GM04503 (cell line): ENCODE data around the gene OXCT1.
A peak's percentile ranks its signal among the peaks of the same experiment; 100 is the strongest.

Source experiments
- DNase-seq: peaks from one replicate; pipeline ENCODE4 v3.0.0-alpha.2; 2012; ENCODE audit warnings: low read depth

OXCT1 gene

DNA sequence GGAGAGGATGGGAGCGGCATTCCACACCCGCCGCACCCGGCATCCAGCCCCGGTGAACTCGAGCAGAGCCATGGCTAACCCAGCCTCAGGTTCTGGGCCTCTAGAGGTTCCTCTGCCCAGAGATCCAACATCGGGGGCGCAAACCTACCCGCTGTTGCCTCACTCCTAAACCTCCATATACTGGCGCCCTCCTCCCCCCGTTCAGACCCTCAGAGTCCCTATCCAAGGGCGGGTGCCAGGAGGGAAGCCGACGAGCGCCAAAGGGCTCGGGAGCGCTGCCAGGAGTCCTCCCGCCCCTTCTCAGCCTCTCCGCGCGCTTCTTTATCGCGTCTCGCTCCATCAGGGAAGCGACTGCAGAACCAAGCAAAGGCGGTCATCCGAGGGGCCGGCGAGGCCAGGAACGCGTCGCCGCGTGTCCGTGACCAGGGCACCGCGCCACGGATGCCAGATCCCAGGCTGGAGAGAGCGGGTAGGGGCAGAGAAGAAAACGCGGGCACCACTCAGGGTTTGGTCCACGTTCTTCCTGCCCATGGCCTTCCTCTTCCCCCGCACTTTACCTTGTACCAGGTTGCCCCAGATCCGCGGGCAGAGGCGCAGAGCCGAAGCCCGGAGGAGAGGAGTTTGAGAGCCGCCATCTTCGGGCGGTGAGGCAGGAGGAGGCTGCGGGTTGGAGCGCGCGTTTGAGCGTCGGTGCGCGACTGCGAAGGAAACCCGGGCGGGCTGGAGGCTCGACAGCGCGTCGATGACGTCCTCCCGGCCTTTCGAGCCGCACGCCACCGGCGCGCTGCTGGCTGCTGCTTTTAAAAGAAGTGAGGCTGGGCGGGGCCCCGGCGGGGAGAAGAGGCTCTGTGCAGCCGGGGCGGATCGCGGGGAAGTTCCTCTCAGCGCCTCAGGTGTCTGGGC lies at the start of gene OXCT1:
Gene OXCT1, minus strand, starts transcription at position 702 of the 903 bp plus-strand sequence. Its CDS starts 67 bp downstream, at position 635.
- DNase-seq, result peak; percentile 27

DNA sequence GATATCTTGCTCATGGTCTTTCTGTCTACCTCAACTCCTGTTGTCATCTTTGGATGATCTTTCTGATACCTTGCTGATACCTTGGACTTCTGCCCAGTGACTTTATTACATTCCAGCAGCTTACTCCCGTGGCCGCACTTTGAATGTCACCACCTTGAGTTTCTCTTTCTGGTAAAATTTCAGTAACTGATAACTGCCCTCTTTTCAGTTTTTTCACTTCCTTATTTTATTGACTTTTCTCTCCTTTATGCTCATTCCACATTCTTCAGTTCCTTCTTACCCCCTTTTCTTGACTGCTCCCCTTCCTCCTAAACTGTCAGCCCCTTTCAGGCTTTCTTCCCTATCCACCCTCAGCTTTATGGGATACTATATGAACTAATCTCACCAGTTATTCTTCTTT lies 47.9 kb upstream of the OXCT1 start:
- no peak for DNase-seq

DNA sequence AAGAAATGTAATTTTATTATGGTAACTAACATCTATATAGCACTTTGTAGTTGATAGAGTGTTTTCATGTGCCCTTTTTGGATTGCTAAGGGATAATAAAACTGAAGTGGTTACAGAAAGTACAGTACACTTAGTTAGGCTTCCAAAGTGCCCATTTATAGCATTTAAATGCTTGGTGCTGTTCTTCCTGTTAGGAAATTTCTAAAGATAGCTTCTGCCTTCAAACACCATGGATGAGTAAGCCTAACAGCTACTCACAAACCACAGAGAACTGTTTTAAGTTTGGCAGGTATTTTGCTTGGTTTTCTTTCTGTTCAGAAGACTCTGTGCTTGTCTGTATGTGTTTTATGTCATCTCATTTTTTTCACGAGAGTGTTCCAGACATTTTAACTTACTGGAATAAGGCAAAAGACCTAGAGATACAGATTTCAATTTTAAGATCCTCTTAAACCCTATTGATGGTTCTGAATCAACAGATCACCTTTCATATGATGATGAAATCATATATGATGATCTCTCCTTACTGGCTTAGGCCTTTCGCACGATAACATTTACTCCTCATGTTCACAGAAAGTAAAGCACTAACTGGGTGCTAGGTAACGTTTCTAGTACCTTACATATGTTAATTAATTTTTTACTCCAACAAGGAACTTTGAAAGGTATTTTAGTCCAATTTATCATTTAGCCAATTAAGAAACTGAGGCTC lies 38.3 kb upstream of the OXCT1 start:
- peak; percentile 38 for DNase-seq

DNA sequence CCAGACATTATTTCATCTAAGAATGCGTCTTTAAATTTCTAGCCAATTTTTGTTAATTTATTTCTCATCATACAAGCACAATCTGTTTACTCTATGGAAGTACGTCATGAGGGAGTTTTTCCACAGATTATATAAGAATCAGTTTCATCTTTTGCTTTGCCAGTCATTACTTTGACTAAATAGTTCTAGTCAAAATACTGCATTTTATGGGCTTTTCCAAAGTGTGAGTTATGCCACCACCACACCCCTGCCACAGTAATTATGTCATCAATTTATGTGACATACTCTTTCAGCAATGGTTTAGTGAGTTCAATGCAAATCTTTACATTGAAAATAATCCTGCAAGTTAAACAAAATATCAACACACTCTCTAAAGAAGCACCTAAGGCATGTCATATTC lies 35.9 kb upstream of the OXCT1 start:
- DNase-seq, result no peak

DNA sequence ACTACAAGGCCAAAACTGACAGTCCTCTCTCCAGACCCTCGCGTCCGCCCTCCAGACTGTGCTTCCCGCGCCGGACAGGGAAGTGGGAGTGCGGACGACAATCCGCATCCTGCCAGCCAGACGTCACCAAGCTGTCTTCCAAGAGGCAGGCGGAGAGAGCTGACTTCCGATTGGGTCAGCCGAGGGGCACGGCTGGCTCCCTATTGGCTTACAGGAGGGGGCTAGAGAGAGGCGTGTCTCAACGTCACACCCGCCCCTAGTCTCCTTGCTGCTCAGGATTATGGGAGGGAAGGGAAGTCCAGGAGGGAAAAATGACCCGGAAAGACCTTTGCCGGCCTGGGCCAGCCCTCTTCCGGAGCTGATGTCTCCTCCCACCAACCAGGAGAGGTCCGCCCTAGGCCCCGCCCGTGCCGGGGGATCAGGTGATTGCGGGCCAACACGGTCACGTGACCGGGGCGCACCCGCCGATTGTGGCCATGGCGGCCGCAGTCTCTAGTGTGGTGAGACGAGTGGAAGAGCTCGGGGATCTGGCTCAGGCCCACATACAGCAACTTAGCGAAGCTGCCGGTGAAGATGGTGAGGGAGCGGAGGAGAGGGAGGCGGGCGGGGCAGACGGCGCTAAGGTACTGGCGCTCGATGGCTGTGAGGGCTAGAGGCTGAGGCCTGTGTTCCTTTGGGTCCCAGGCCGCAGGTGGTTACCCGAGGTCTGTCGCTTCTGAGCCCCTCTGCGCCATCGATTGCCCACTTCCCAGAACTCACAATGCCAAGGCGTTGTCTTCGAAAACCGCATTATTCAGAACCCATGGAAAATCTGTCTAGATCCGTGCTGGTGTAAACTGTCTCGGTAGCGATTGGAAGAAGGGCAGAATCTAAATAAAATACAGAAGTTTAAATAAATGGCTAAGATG lies 33.9 kb upstream of the OXCT1 start, which contains the start of gene RIMOC1:
Gene RIMOC1, plus strand, starts transcription at position 453 of the 908 bp plus-strand sequence. Its CDS starts 24 bp downstream, at position 477.
- DNase-seq, result peak; percentile 98

DNA sequence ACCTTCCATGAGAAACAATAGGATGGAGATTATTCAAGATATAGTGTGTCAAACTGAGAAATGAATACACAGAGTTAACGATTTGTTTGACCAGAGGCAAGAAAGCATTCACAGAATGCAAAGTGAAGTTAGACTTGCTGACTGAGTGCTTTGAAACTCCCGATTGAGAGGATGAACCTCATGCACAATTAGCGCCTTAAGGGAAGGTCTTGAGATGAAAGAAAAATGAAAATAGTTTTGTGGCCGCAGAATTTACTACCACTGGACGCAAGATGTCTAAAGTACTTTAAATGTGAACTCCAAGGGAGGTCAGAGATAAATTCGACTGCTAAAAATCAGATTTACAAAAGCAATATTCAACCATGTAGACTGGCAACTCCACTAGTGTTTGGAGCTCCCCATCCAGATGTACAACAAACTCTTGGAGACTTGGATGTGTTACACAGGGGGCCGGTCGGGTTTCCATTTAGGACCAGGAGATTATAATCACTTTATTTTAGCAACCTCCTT lies 33.2 kb upstream of the OXCT1 start:
- DNase-seq, result no peak

DNA sequence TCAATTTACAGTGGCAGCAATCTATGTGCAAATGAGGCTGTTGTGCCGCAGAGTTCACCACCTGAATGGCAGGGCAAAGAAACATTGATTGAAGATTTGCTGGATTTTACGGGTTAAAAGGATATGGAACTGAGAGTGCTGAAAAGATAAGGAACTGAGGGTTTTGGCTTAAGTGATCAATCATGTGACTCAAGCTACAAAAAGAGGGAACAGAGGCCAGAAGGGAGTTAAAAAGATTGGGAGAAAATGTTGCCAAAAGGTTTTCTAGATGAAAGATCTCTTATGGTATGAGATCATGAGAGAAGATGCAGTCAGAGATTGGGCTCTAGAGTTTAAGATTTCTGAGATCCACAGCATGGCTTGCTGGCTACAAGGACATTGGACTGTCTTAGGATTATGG lies 26.0 kb upstream of the OXCT1 start:
- no peak for DNase-seq

DNA sequence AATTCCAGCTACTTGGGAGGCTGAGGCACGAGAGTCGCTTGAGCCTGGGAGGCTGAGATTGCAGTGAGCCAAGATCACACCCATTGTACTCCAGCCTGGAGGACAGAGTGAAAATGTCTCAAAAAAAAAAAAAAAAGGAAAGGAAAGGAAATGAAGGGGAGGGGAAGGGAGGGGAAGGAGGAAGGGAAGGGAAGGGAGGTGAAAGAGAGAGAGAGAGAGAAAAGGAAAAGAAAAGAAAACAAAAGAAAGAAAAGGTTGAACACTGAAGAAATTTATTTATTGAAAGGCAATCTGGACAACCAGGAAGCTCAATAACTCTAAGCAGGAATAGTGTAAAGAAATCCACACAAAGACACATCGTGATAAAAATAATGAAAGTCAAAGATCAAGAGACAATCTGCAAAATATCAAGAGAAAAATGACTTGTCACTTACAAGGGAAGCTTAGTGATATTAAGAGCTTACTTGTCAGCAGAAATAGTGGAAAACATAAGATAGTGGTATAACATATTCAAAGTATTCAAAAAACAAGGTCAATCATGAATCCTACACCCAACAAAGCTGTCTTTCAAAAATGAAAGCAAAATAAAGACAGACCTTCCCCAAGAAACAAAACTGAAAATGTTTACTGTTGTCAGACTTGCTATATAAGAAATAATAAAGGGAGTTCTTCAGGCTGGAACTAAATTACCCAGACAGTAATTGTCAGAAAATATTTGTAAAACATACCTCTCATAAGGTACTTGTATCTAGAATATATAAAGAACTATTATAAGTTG lies 23.0 kb upstream of the OXCT1 start:
- DNase-seq, result no peak

DNA sequence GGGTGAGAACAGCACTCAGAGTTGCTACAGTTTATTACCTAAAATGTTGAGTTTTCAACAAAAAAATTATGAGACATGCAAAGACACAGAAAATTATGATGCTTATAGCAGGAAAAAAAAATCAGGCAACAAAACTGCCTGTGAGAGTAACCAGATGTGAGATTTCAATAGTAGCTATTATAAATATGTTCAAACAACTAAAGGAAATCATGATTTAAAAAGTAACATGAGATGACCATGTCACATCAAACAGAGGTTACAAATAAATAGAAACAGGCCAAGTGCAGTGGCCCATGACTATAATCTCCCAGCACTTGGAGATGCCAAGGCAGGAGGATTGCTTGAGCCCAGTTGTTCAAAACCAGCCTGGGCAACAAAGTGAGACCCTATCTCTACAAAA lies 21.8 kb upstream of the OXCT1 start:
- DNase-seq, result no peak

DNA sequence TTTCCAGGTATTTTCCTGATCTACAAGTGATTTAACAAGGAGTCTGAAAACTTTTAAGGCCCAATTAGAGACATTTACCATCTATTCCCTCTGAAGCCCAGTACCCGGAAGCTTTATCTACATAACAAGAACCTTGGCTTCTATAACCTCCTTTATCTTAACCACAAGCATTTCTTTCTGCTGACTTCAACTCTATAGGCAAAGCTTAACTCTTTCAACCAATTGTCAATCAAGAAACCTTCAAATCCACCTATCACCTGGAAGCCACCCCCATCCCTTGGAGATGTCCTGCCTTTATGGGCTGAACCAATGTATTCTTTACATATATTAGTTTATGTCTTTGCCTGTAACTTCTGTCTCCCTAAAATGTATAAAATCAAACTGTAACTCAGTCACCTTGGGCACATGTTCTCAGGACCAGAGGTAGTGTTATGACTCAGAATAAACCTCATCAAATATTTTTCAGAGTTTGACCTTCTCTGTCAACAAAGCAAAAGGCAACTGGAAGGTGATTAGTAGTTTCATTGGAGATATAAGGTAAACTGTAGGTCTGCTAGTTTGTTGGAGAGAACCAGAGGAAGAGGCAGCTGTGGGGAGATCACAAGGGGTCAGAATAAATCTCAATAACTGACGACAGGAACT lies 21.0 kb upstream of the OXCT1 start:
- no peak for DNase-seq

DNA sequence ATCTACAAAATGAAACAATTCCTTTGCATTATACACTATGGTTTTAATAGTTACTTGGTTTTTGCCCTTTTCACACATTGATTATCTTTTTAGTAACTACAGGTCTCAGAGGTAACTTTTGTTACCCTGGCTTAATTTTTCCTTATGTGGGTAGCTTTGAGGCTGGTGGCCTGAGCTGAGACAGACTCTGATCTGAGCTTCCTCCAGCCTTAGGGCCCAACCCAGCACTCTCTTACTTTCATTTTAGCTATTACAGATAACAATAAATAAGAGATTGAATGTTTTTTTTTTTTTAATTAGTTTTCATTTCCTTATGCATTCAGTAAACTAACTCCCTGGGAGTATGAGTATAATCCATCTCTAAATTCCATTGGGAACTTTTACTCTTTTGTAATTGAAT lies 15.1 kb upstream of the OXCT1 start:
- DNase-seq, result no peak

DNA sequence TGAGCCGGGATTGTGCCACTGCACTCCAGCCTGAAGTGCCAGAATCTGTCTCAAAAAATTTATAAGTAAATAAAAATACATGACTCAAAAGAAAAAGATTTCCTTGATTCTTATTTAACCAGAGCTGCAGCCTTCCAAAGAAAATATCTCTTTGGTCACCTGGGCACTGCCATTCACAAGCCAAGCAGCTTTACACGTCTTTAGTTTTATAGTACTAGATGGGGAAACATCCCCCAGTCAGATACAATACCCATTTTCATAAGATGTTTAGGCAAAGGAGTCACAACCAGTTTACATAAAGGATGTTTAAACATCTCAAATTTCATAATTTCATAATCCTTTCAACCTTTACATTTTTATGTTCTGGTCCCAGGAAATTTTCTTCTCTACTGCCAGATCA lies 13.7 kb upstream of the OXCT1 start:
- DNase-seq, result no peak

DNA sequence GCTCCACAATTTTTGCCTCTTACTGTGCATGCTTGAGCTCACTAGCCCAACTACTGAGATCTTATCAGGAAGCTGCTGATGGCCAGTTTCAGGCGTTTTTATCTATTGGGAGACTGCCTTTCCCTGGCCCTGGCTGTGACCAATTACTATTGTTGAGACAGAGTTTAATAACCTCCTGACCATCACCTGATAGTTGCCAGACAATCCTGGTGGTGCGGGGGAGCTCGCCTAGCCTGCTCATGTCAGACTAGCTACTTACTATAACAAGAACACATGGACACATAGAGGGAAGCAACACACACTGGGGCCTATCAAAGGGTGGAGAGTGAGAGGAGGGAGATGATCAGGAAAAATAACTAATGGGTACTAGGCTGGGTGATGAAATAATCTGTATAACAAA lies 13.0 kb upstream of the OXCT1 start:
- DNase-seq, result no peak

DNA sequence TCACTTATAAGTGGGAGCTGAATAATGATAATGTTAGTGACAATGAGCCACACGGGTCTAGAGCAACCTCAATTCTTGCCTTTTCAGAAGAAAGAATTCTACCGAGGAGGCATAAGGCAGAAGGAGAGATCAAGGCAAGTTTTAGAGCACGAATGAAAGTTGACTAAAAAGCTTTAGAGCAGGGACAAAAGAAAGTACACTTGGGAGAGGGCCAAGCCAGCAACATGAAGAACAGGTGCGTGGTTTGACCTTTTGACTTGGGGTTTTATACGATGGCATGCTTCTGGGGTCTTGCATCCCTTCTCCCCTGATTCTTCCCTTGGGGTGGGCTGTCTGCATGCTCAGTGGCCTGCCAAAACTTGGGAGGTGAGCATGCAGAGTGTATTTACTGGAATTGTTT lies 12.5 kb upstream of the OXCT1 start:
- no peak for DNase-seq

DNA sequence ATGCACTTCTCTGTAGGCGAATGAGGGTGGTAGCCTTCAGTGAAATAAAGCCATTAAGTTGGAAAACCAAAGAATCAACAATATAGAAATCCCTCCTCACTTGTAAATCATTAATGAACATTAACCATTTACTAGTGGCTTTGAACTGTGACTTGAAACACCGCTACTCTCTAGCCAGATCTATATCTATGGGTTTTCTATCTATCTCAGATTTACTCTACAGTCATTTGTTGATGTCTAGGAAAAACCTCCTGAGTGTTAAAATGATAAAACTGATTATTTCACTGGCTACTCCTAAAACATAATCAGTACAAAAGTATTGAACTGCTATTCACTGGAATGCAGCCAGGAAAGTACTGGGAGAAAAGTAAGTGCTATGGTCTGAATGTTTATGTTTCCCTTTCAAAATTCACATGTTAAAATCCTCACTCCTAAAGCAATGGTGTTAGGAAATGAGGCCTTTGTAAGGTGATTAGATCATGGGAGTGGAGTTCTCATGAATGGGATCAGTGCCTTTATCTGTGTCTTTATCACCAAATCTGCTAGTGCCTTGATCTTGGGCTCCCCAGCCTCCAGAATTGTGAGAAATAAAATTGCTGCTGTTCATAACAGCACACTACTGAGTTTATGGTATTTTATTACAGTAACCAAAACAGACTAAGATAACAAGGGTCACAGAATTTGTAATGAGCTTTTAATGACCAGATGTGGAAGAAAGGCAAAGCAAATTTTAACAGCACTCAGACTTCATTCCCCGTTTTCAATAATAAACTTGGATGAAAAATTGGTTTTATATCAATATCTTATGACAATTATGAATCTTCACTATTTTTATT lies 8.6 kb upstream of the OXCT1 start:
- DNase-seq, result no peak

DNA sequence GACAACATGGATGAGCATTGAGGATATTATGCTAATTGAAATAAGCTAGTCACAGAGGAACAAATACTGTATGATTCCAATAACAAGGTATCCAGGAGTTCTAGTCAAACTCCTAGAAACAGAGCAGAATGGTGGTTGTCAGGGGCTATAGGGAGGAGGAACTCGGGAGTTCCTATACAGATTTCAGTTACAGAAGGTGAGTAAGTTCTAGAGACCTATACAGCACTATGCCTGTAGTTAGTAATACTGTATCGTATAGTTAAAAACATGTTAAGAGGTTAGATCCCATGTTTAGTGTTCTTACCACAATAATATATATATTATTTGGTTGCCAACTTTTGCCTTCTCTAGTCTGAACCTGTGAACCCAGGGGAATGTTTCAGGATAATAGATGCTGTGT lies 7.9 kb upstream of the OXCT1 start:
- DNase-seq, result no peak

DNA sequence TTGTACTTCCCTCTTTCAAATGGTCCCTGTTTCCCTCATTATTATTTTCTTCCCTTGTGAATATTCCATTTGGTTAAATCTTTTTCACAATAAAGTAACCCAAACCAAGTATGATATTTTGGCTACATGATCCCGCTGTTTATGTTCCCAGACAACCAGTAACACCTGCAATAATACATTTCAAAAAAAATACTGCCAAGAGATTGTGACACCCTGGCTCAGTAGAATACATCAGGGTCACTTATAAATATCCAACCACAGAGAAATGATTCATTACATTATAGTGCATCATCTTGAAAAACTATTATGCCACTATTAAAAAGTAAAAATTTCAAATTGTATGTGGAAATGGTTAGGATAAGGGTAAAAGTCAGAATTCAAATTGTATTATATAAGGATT lies 7.2 kb upstream of the OXCT1 start:
- no peak for DNase-seq

DNA sequence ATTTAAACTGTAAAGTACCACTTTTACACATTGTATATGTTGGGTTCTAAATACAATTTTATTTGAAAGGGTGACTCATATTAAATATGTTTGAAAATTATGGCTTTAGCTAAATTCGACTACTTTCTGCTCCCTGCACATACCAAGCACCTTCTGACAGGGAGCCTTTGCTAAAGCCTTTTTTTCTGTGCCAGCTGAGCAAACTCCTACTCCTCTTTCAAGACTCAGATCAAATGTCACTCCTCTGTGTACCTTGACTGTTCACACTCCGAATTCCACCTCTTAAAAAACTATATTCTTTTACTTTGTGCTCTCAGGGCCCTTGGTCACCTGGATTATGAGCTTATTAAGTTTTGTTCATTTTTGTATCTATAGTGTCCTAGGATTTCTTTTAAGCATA lies 6.5 kb upstream of the OXCT1 start:
- no peak for DNase-seq

DNA sequence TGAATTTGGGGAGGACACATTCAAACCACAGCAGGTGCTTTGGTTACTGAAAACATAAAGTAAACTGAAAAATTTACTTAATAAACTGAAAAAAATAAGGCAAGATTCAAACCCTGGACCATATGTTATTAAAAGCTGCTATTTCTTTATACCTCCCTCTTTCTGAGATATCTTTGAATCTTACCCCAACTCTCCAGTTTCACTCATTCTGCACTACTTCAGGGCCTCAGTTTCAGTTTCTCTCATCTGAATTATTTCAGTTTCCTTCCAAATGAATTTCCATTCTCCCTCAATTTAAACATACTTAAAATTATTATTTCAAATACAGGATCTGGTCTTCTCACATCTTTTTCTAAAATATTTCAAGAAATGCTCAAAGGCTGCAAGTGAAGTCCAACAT lies 4.9 kb upstream of the OXCT1 start:
- DNase-seq, result no peak

DNA sequence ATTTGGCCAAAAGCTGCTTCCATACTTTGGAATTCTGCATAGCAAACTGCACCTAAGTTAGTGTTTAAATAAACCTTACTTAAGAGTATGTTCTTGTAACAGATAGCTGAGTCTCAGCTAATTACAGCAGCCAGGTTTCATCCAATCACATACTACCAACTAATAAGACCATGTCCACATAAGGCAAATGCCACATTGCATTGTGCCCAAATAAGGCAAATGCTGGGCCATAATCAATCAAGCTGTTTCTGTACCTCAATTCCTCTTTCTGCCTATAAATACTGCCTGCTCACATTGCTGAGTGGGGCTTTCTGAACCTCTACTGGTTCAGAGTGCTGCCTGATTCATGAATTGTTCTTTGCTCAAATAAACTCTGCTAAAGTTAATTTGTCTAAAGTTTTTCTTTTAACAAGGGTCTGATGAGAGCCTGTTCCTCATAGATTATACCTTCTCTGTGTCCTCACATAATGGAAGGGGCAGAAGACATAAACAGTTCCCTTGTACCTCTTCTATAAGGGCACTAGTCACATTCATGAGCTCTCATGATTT lies 4.4 kb upstream of the OXCT1 start:
- no peak for DNase-seq
